Measurements from ENCODE around the gene CBX4. TPM values are rescaled to one million over a fixed set of nuclear protein-coding genes. Genes with fewer than 3 reads are reported as not detected.

The CBX4 gene
- polyA plus RNA-seq, 1 of the 3 experiments (the other 2 are of a cell fraction): 21.9 TPM

GRCh38 chr17:79836510-79836971 lies 2.7 kb downstream of the CBX4 start:
- Histone ChIP-seq H3K36me3 (replicated peaks in 1 of 2; ENCODE audit: control insufficient read depth in 1 of 2, insufficient read depth in 2 of 2, low read length in 1 of 2) (peaks cover 15 to 28% of the 10 kb centered on the region in 2 experiments), H3F3A (replicated peaks; ENCODE audit: insufficient read depth) (peaks cover 26% of the 10 kb centered on the region), H3K9me3 (no peaks in the 10 kb centered on the region), H4K20me1 (ENCODE audit: insufficient read depth) (peaks cover 46% of the 10 kb centered on the region), H3K4me1 (ENCODE audit: control insufficient read depth in 1 of 2, insufficient read depth in 2 of 2, low read depth in 1 of 2, low read length in 1 of 2) (peaks cover 22 to 51% of the 10 kb centered on the region in 2 experiments), H3K27ac (ENCODE audit: low read depth in 2 of 2, low read length in 1 of 2) (no peak overlapping the region), H2AFZ (ENCODE audit: low read depth) (no peak overlapping the region), H3K4me2 (peak overlapping the region; percentile 86; the same call in 1 of the 2 replicates), H3K9ac (no peak overlapping the region), H3K4me3 (ENCODE audit: low read depth in 2 of 2, low read length in 1 of 2) (no peak overlapping the region), H3K27me3 (ENCODE audit: insufficient read depth) (peaks cover 19% of the 10 kb centered on the region), H3K79me2 (ENCODE audit: insufficient read depth) (peaks cover 36% of the 10 kb centered on the region), H3K9me2 (no peaks in the 10 kb centered on the region)
- CTCF ChIA-PET: interaction anchor here (1.1 to 4.8 kb wide), 15 partner anchors 8 to 246 kb away, joined by 3 to 62 read pairs (median 6); no protein-coding TSS in a partner anchor
- no peak for TF ChIP-seq ZBTB33 (IDR thresholded peaks at IDR 0.05; ENCODE audit: borderline replicate concordance, low read depth)
- TF ChIP-seq, protein P1, sequence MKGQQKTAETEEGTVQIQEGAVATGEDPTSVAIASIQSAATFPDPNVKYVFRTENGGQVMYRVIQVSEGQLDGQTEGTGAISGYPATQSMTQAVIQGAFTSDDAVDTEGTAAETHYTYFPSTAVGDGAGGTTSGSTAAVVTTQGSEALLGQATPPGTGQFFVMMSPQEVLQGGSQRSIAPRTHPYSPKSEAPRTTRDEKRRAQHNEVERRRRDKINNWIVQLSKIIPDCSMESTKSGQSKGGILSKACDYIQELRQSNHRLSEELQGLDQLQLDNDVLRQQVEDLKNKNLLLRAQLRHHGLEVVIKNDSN (IDR thresholded peaks at IDR 0.05; ENCODE audit: borderline replicate concordance, low read depth): no peak
- TF ChIP-seq, protein P2, sequence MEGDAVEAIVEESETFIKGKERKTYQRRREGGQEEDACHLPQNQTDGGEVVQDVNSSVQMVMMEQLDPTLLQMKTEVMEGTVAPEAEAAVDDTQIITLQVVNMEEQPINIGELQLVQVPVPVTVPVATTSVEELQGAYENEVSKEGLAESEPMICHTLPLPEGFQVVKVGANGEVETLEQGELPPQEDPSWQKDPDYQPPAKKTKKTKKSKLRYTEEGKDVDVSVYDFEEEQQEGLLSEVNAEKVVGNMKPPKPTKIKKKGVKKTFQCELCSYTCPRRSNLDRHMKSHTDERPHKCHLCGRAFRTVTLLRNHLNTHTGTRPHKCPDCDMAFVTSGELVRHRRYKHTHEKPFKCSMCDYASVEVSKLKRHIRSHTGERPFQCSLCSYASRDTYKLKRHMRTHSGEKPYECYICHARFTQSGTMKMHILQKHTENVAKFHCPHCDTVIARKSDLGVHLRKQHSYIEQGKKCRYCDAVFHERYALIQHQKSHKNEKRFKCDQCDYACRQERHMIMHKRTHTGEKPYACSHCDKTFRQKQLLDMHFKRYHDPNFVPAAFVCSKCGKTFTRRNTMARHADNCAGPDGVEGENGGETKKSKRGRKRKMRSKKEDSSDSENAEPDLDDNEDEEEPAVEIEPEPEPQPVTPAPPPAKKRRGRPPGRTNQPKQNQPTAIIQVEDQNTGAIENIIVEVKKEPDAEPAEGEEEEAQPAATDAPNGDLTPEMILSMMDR (IDR thresholded peaks at IDR 0.05): no peak
- TF ChIP-seq RCOR1 (IDR thresholded peaks at IDR 0.05; ENCODE audit: low read length): no peak
- TF ChIP-seq POLR2AphosphoS5 (IDR thresholded peaks at IDR 0.05; ENCODE audit: low read depth, low read length): no peak
- TF ChIP-seq NRF1 (IDR thresholded peaks at IDR 0.05; ENCODE audit: low read depth, low read length): no peak
- no peak for TF ChIP-seq EZH2phosphoT487 (IDR thresholded peaks at IDR 0.05; ENCODE audit: borderline replicate concordance, low read depth)
- no peak for TF ChIP-seq TAF1 (IDR thresholded peaks at IDR 0.05; ENCODE audit: borderline replicate concordance, low read depth, low read length)
- POLR2A ChIA-PET: interaction anchor here (0.9 to 1.4 kb wide), 2 partner anchors 26 to 40 kb away, joined by 4 to 7 read pairs; partner anchors contain the start of gene CBX8
- DNase-seq: no peak
- whole genome bisulfite sequencing (ENCODE audit: low lambda C conversion rate): 74% methylated on average over 10 of the region's 18 CpGs

DNA sequence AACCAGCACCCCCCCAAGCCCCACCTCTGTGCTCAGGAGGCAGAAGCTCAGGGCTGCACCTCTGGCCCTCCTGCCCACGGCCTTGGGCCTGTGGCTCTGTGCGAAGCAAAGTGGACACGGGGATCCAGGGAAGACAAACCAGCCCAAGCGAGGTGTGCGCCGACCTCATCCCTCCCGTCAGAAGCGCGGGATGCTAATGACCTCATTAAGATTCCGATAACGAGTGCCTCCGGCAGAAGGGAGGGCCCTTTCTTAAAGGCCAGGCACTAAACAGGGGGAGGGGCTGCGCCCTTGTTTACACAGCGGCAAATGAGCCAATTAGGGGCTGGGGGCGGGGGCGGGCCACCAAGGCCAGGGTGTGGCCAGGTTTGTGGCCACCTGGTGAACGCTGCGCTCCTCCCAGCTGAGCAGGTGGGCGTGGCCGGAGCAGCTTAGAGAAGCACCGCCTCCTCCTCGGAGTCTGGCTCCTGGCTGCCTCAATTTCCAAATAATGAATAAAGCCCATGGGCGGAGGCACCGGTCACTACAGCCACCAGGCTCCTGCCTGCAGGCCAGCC lies 3.2 kb downstream of the CBX4 start:
- CTCF ChIA-PET: interaction anchor here (0.9 to 4.8 kb wide), 28 partner anchors 8 to 247 kb away, joined by 3 to 62 read pairs (median 6); partner anchors contain the start of genes CBX2 and CBX8
- Histone ChIP-seq H3K9me3 (no peaks in the 10 kb centered on the region), H3K79me2 (ENCODE audit: insufficient read depth) (peaks cover 36% of the 10 kb centered on the region), H3F3A (replicated peaks; ENCODE audit: insufficient read depth) (peaks cover 24% of the 10 kb centered on the region), H3K27me3 (ENCODE audit: insufficient read depth) (peaks cover 14% of the 10 kb centered on the region), H3K4me2 (no peak overlapping the region), H2AFZ (ENCODE audit: low read depth) (no peak overlapping the region), H3K4me1 (ENCODE audit: control insufficient read depth in 1 of 2, insufficient read depth in 2 of 2, low read depth in 1 of 2, low read length in 1 of 2) (peaks cover 22 to 52% of the 10 kb centered on the region in 2 experiments), H3K4me3 (ENCODE audit: low read depth in 2 of 2, low read length in 1 of 2) (no peak overlapping the region), H3K36me3 (replicated peaks in 1 of 2; ENCODE audit: control insufficient read depth in 1 of 2, insufficient read depth in 2 of 2, low read length in 1 of 2) (peaks cover 15 to 28% of the 10 kb centered on the region in 2 experiments), H3K27ac (ENCODE audit: low read depth in 2 of 2, low read length in 1 of 2) (no peak overlapping the region), H4K20me1 (ENCODE audit: insufficient read depth) (peaks cover 46% of the 10 kb centered on the region), H3K9ac (no peak overlapping the region), H3K9me2 (no peaks in the 10 kb centered on the region)
- no peak for DNase-seq
- POLR2A ChIA-PET: interaction anchor here (0.9 to 1.4 kb wide), 3 partner anchors 25 to 39 kb away, joined by 3 to 7 read pairs (median 4); partner anchors contain the start of gene CBX8
- WGBS (ENCODE audit: low lambda C conversion rate): 97% methylated on average over 16 of the region's 24 CpGs
- no peak for TF ChIP-seq MXI1 (IDR thresholded peaks at IDR 0.05; ENCODE audit: low read depth, low read length)
- TF ChIP-seq RAD21 (IDR thresholded peaks at IDR 0.05; ENCODE audit: low read length): no peak
- no peak for TF ChIP-seq SIN3A (IDR thresholded peaks at IDR 0.05; ENCODE audit: borderline replicate concordance, low read depth, low read length)
- TF ChIP-seq, protein P2 (IDR thresholded peaks at IDR 0.05): no peak
- no peak for TF ChIP-seq TAF1 (IDR thresholded peaks at IDR 0.05; ENCODE audit: borderline replicate concordance, low read depth, low read length)
- TF ChIP-seq NRF1 (IDR thresholded peaks at IDR 0.05; ENCODE audit: low read depth, low read length): no peak
- TF ChIP-seq PBX3 (IDR thresholded peaks at IDR 0.05): no peak
- no peak for TF ChIP-seq SMC3 (IDR thresholded peaks at IDR 0.05; ENCODE audit: low read depth, low read length)
- no peak for TF ChIP-seq CHD2 (IDR thresholded peaks at IDR 0.05; ENCODE audit: low read length, partially characterized antibody)
- TF ChIP-seq RCOR1 (IDR thresholded peaks at IDR 0.05; ENCODE audit: low read length): no peak
- no peak for TF ChIP-seq FOXM1 (IDR thresholded peaks at IDR 0.05; ENCODE audit: low read depth)
- no peak for TF ChIP-seq RFX5 (IDR thresholded peaks at IDR 0.05; ENCODE audit: low read length)

Data from SK-N-SH (cell line).